Transverse colon (tissue), 4 donors: ENCODE data around the gene ZFPM1.

Experiments used
- EP300 ChIP-seq: sonication (generic); formaldehyde crosslinking; IDR thresholded peaks from one replicate; pipeline ENCODE4 v1.6.1; 2017; ENCODE audit warnings: antibody characterized with exemption, low read depth
- POLR2A ChIP-seq: fragments of 450-650 bp; IDR thresholded peaks from one replicate; pipeline ENCODE4 v1.6.1; 2016; ENCODE audit warnings: antibody characterized with exemption, mild to moderate bottlenecking, moderate library complexity
- POLR2AphosphoS5 ChIP-seq, 3 donors: sonication (generic); formaldehyde crosslinking; IDR thresholded peaks; one replicate each; pipeline ENCODE4 v1.6.1; 2016; ENCODE audit warnings: antibody characterized with exemption in 3 of 3
- TF ChIP-seq, protein P1 (sequence below), 5 experiments: fragments of 200-600 bp in 3 of 5; fragments of 450-650 bp in 2 of 5; sonication (generic) in 3 of 5; IDR thresholded peaks; 1 replicate in 2 of 5; 2 replicates in 3 of 5; pipeline ENCODE4 v1.5.1; 2016 to 2017; ENCODE audit warnings: antibody characterized with exemption in 5 of 5, inconsistent platforms in 3 of 5, mild to moderate bottlenecking in 2 of 5, moderate library complexity in 1 of 5

DNA sequence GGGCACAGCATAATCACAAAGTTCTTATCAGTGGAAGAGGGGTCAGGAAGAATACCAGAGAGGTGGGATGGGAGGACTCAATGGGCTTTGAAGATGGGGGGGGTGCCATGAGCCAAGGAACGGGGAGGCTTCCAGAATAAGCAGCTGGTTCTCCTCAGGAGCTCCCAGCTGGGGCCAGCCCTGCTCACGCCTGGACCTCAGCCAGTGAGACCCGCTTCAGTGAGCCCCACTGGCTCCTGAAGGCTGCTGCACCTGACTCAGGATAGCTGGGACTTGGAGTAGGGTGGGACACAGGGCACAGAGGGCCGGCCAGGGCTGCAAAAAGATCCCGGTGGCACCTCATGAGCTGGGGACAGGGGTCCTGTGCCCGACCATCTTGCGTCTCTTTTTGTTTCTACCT lies 92.7 kb downstream of the ZFPM1 start:
- TF ChIP-seq, protein P1, sequence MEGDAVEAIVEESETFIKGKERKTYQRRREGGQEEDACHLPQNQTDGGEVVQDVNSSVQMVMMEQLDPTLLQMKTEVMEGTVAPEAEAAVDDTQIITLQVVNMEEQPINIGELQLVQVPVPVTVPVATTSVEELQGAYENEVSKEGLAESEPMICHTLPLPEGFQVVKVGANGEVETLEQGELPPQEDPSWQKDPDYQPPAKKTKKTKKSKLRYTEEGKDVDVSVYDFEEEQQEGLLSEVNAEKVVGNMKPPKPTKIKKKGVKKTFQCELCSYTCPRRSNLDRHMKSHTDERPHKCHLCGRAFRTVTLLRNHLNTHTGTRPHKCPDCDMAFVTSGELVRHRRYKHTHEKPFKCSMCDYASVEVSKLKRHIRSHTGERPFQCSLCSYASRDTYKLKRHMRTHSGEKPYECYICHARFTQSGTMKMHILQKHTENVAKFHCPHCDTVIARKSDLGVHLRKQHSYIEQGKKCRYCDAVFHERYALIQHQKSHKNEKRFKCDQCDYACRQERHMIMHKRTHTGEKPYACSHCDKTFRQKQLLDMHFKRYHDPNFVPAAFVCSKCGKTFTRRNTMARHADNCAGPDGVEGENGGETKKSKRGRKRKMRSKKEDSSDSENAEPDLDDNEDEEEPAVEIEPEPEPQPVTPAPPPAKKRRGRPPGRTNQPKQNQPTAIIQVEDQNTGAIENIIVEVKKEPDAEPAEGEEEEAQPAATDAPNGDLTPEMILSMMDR (IDR thresholded peaks at IDR 0.05), result no peak
- TF ChIP-seq POLR2A (no peak), EP300 (no peak), POLR2AphosphoS5 (IDR thresholded peaks at IDR 0.05) (no peak)
